NT2/D1 (cell line): ENCODE data around the gene FAM193A.
"Not testable (repeated sequence)": the region's sequence is repeated elsewhere in the genome, so short reads cannot be mapped to it uniquely, and the experiment has no call there.

Source experiments
- DNase-seq: peaks from one replicate; pipeline ENCODE4 v3.0.0-alpha.2; 2011; ENCODE audit warnings: low read depth, low spot score
- H3K27me3 ChIP-seq: 2 replicates; pipeline ENCODE4 v1.6.0; 2011; ENCODE audit warnings: mild to moderate bottlenecking; ENCODE audit not compliant: insufficient read length, insufficient read depth
- H3K36me3 ChIP-seq: 2 replicates; pipeline ENCODE4 v1.6.1; 2011; ENCODE audit warnings: mild to moderate bottlenecking, low read length, mixed read lengths; ENCODE audit not compliant: insufficient read depth, insufficient read length
- H3K4me1 ChIP-seq: 2 replicates; pipeline ENCODE4 v1.5.1; 2011; ENCODE audit not compliant: insufficient read depth, insufficient read length
- H3K4me3 ChIP-seq: 2 replicates; pipeline ENCODE4 v1.5.1; 2011; ENCODE audit warnings: low read depth; ENCODE audit not compliant: insufficient read length
- H3K9ac ChIP-seq: 2 replicates; pipeline ENCODE4 v1.6.0; 2011; ENCODE audit warnings: low read depth; ENCODE audit not compliant: insufficient read length
- H3K9me3 ChIP-seq: 2 replicates; pipeline ENCODE4 v1.5.1; 2011; ENCODE audit warnings: mild to moderate bottlenecking, low read length; ENCODE audit not compliant: insufficient read depth
- SUZ12 ChIP-seq: IDR thresholded peaks from 2 replicates; pipeline ENCODE4 v1.6.1; 2011; ENCODE audit not compliant: insufficient read length, insufficient read depth; ENCODE audit errors: extremely low read depth
- YY1 ChIP-seq: IDR thresholded peaks from 2 replicates; pipeline ENCODE4 v1.6.1; 2011; ENCODE audit not compliant: insufficient read length, insufficient read depth
- ZNF274 ChIP-seq: IDR thresholded peaks from 2 replicates; pipeline ENCODE4 v1.6.1; 2011; ENCODE audit warnings: mild to moderate bottlenecking, low read depth, low read length

FAM193A gene

DNA sequence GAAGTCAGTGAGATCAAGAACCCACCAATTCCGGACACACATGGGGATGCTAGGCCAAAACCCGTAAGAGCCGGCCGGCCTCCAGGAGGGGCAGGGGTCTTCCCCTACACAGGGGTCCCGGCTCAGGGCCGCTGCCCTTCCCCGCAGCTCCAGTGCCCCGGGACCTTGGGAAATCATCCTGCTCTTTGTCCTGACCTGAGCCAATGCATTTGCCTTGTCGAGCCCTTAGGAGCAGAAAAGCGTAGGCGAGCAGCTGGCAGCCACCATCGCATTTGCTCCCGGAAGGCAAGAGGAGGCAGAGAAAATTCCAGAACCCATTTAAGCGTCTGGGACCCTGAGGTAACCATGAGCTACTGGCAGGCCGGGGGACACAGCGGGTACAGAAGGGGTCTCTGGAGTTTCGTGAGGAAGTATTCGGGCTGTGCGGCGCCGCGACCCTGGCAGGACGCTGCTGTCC lies 227.1 kb downstream of the FAM193A start:
- Histone ChIP-seq H3K9ac (no peak overlapping the region), H3K4me3 (no peak overlapping the region)

DNA sequence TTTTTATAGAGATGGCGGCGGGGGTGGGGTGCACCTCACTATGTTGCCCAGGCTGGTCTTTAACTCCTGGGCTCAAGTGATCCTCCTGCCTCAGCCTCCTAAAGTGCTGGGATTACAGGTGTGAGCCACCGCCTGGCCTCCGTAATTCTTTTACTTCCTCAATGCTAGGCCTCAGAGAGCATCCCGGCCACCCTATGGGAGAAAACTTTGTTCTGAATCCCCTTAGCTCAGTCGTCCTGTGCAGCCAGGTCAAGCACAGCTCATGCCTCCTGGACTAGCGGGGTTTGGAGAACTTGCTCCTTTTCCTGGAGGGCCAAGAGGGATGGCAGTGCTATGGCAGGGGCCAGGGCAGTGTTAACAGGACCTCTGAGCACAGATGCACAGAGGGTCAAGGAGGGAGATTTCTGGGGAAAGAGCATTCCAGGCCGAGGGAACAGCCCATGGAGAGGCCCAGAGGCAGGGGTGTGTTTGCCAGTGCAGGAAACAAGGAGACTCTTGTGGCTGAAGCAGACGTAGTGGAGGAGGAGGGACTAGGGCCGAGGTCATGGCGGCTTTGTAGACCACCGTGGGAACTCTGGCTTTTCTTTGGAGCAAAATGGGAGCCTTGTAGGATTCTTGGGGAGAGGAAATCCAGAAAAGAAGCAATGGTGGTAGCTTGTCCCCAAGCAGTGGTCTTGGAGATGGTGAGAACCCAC lies 229.5 kb downstream of the FAM193A start:
- no peaks in the 10 kb centered on the region for H3K36me3 ChIP-seq
- no peak for DNase-seq

More for the DNA sequence above, 227.1 kb downstream of the FAM193A start:
- no peaks in the 10 kb centered on the region for H3K36me3 ChIP-seq
- TF ChIP-seq YY1 (no peak), ZNF274 (no peak), SUZ12 (no peak)
- peaks cover 12% of the 10 kb centered on the region; the same call in 1 of the 2 replicates for H3K9me3 ChIP-seq
- H3K27me3 ChIP-seq: no peaks in the 10 kb centered on the region
- peaks cover 11% of the 10 kb centered on the region for H3K4me1 ChIP-seq
- DNase-seq: no peak

DNA sequence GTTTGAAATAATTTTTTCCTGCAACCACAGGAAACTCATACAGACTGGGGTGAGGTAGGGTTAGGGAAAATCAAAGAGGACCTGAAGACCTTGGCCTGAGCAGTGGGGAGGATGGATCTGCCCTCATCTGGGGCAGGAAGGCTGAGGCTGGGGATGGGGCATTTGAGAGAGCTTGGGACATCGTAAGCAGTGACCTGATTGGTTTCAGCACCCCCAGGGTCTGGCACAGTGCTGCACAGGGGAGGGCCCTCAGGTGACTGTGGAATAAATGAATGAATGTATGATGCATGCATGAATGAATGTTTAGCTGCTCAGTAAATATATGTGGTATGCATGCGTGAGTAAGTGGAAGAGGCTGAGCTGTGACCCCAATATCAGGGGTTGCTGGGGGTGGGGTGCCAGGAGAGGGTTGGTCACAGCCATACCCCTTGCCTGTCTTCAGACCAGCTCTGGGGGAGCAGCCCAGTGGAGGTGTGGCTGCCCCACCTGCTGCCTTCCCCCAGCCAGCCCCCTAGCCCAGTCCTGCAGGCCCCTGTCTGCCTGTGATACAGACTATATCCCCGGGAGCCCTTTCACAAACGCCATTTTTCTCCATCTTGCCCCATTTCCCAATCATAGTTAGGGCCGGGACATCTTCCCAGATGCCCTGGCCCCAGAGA lies 230.7 kb downstream of the FAM193A start:
- Histone ChIP-seq H3K36me3 (no peaks in the 10 kb centered on the region), H3K4me1 (peaks cover 11% of the 10 kb centered on the region), H3K27me3 (no peaks in the 10 kb centered on the region), H3K9ac (no peak overlapping the region), H3K9me3 (peaks cover 10% of the 10 kb centered on the region; the same call in 1 of the 2 replicates), H3K4me3 (no peak overlapping the region)
- TF ChIP-seq ZNF274: no peak
- TF ChIP-seq YY1: no peak
- TF ChIP-seq SUZ12: no peak
- no peak for DNase-seq

More for the DNA sequence above, 229.5 kb downstream of the FAM193A start:
- Histone ChIP-seq H3K4me3 (no peak overlapping the region), H3K27me3 (no peaks in the 10 kb centered on the region), H3K4me1 (peaks cover 10% of the 10 kb centered on the region), H3K9ac (no peak overlapping the region), H3K9me3 (peaks cover 12% of the 10 kb centered on the region; the same call in 1 of the 2 replicates)
- TF ChIP-seq YY1: no peak
- no peak for TF ChIP-seq ZNF274
- TF ChIP-seq SUZ12: no peak

DNA sequence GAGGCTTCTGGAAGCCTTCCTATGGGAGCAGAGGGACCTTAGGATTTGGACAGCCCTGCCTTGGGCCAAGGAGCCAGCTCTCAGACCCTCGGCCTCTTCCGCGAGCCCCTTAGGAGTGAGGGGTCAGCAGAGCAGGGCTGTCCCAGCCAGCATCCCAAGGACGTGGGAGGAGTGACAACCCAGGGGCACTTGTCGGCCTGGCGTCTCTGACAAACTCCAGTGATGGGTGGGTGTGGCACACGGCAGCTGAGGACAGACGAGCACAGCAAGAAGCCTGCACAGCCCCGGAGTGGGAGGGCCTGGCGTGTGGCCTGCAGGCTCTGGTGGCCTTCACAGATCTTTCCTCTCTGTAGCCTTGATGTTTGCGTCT lies 231.2 kb downstream of the FAM193A start:
- no peak overlapping the region for H3K9ac ChIP-seq
- no peaks in the 10 kb centered on the region for H3K36me3 ChIP-seq
- DNase-seq: no peak
- peaks cover 11% of the 10 kb centered on the region for H3K4me1 ChIP-seq
- TF ChIP-seq ZNF274 (no peak), YY1 (no peak), SUZ12 (no peak)
- no peak overlapping the region for H3K4me3 ChIP-seq
- H3K9me3 ChIP-seq: peaks cover 5% of the 10 kb centered on the region; the same call in 1 of the 2 replicates
- no peaks in the 10 kb centered on the region for H3K27me3 ChIP-seq

DNA sequence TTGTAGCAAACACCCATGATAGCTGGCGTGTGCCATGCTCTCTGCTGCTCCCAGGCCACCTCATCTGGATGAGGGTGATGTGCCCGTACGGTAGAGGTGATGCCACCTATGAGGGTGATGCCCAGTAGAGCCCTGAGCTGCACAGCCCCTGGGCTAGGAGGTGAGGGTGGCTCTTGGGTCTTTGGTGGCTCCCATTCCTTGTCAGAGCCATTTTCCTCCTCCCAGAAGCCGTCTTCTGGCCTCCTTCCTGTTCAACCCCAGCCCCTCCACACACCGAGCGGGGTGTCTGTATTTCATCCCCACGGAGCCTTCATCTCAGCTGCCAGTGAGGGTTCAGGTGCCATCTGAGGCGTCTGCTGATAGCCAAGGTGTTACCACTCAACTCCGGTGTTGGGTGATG lies 231.7 kb downstream of the FAM193A start:
- no peak overlapping the region for H3K9ac ChIP-seq
- no peaks in the 10 kb centered on the region for H3K36me3 ChIP-seq
- H3K4me3 ChIP-seq: no peak overlapping the region
- peaks cover 11% of the 10 kb centered on the region for H3K4me1 ChIP-seq
- TF ChIP-seq YY1: no peak
- no peak for TF ChIP-seq SUZ12
- no peak for TF ChIP-seq ZNF274
- peaks cover under 1% of the 10 kb centered on the region; the same call in 1 of the 2 replicates for H3K9me3 ChIP-seq
- H3K27me3 ChIP-seq: no peaks in the 10 kb centered on the region
- no peak for DNase-seq

DNA sequence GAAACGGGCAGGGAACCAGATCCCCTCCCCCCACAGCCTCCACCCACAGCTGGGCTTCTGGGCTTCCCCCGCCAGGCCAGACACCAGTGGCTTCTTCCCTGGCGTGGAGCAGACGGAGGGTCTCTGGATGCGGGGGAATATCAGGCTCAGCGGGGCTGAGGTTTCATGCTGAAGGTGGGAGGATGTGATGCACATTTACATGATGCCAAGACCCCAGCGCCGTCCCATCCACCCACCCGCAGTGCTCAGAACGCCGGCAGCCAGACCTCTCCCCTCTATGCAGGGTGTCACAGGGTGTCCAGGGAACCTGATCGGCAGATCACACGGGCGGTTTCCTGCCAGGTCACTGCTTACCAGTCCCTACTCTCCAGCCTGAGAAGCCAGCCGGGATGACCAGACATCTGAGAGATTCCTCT lies 232.5 kb downstream of the FAM193A start:
- peaks cover 9% of the 10 kb centered on the region for H3K4me1 ChIP-seq
- peak overlapping the region; percentile 28 for H3K9ac ChIP-seq
- H3K27me3 ChIP-seq: no peaks in the 10 kb centered on the region
- H3K36me3 ChIP-seq: no peaks in the 10 kb centered on the region
- H3K4me3 ChIP-seq: no peak overlapping the region
- no peaks in the 10 kb centered on the region for H3K9me3 ChIP-seq
- TF ChIP-seq SUZ12 (no peak), ZNF274 (no peak), YY1 (no peak)
- DNase-seq: no peak

DNA sequence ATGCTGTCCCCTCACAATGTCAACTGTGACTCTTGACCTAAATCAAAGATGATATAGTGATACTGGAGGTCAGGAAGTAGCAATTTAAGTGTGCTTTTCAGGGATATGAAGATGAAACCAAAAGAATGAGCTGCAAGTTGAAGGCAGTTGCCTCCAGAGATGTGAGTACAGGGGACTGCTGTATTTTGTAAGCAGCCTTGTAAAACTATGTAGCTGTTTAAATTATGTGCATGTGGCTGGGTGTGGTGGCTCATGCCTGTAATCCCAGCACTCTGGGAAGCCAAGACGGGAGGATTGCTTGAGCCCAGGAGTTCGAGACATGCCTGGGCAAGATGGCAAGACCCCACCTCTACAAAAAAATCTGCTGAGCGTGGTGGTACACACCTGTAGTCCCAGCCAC lies 234.8 kb downstream of the FAM193A start:
- H3K4me1 ChIP-seq: peaks cover 8% of the 10 kb centered on the region
- no peaks in the 10 kb centered on the region for H3K36me3 ChIP-seq
- no peak overlapping the region for H3K4me3 ChIP-seq
- H3K9ac ChIP-seq: no peak overlapping the region
- no peak for TF ChIP-seq YY1
- no peak for TF ChIP-seq SUZ12
- no peak for TF ChIP-seq ZNF274
- no peaks in the 10 kb centered on the region for H3K27me3 ChIP-seq
- no peaks in the 10 kb centered on the region for H3K9me3 ChIP-seq
- DNase-seq: no peak

DNA sequence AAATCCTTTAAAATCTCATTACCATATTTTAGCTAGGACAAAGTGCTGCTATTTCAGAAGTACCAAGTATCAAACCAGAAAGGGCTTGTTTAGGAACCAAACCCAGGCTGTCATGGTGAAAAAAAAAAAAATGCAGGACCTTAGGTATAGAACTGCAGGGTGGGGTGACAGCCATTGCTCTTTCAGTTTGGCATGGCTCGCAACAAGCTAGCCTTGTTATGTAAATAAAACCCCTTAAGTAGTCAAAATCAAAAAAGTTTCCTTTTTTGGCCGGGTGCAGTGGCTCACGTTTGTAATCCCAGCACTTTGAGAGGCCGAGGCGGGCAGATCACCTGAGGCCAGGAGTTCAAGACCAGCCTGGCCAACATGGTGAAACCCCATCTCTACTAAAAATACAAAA lies 244.2 kb downstream of the FAM193A start:
- not testable (repeated sequence) for H3K9me3 ChIP-seq, H3K9ac ChIP-seq, H3K4me1 ChIP-seq, H3K27me3 ChIP-seq, H3K4me3 ChIP-seq, H3K36me3 ChIP-seq
- DNase-seq: peak; percentile 30
